SK-N-SH (cell line): ENCODE measurements around the gene CNGA1. TPM values are rescaled to one million over a fixed set of nuclear protein-coding genes. Genes with fewer than 3 reads are reported as not detected.
A peak's percentile ranks its signal among the peaks of the same experiment; 100 is the strongest.

Source experiments
- CTCF ChIA-PET: fragments of 300-600, 350-600 bp; formaldehyde crosslinking; extraction: SDS; loops from one replicate; lab custom pipeline; 2021; lab: Yijun Ruan, JAX
- POLR2A ChIA-PET: fragments of 350-600 bp; sonication (Branson Sonifier 250); formaldehyde crosslinking; extraction: SDS; loops from one replicate; lab custom pipeline; 2020; ENCODE audit warnings: antibody characterized with exemption, inconsistent platforms; lab: Yijun Ruan, JAX
- DNase-seq: peaks from one replicate; pipeline ENCODE4 v3.0.0; 2012
- H2AFZ ChIP-seq: fragments of 200-600 bp; sonication (generic); 2 replicates; pipeline ENCODE4 v1.8.1; 2016; ENCODE audit warnings: antibody characterized with exemption, mild to moderate bottlenecking, low read depth
- H3F3A ChIP-seq: fragments of 200-600 bp; sonication (generic); replicated peaks from 2 replicates; pipeline ENCODE3; 2016; ENCODE audit warnings: antibody characterized with exemption, mild to moderate bottlenecking; ENCODE audit not compliant: insufficient read depth
- H3K27ac ChIP-seq, 2 experiments: fragments of 200-500 bp in 1 of 2; fragments of 200-600 bp in 1 of 2; sonication (Bioruptor generic) in 1 of 2; sonication (generic), shearing (Covaris generic) in 1 of 2; 2 replicates each; pipeline versions ENCODE4 v1.5.1 to v1.6.1; 2014 to 2016; ENCODE audit warnings: low read depth in 2 of 2, inconsistent platforms in 1 of 2, low read length in 1 of 2, mild to moderate bottlenecking in 1 of 2, mixed read lengths in 1 of 2
- H3K27me3 ChIP-seq: fragments of 200-600 bp; sonication (generic), shearing (Covaris generic); 2 replicates; pipeline ENCODE4 v1.6.1; 2016; ENCODE audit warnings: mixed run types; ENCODE audit not compliant: insufficient read depth
- H3K36me3 ChIP-seq, 2 experiments: fragments of 200-500 bp in 1 of 2; fragments of 200-600 bp in 1 of 2; sonication (Bioruptor generic) in 1 of 2; sonication (generic) in 1 of 2; replicated peaks in 1 of 2; 2 replicates each; pipeline versions ENCODE3 to v1.5.1; 2014 to 2016; ENCODE audit warnings: low read length in 1 of 2, mild to moderate bottlenecking in 1 of 2; ENCODE audit not compliant: insufficient read depth in 2 of 2, control insufficient read depth in 1 of 2
- H3K4me1 ChIP-seq, 2 experiments: fragments of 200-500 bp in 1 of 2; fragments of 200-600 bp in 1 of 2; sonication (Bioruptor generic) in 1 of 2; sonication (generic), shearing (Covaris generic) in 1 of 2; 2 replicates each; pipeline versions ENCODE4 v1.5.1 to v1.6.1; 2014 to 2016; ENCODE audit warnings: low read depth in 1 of 2, low read length in 1 of 2, mixed run types in 1 of 2; ENCODE audit not compliant: insufficient read depth in 2 of 2, control insufficient read depth in 1 of 2
- H3K4me2 ChIP-seq: fragments of 200-600 bp; sonication (generic), shearing (Covaris generic); 2 replicates; pipeline ENCODE4 v1.6.1; 2017; ENCODE audit warnings: mixed run types
- H3K4me3 ChIP-seq, 2 experiments: fragments of 200-500 bp in 1 of 2; fragments of 200-600 bp in 1 of 2; sonication (Bioruptor generic) in 1 of 2; sonication (generic), shearing (Covaris generic) in 1 of 2; 2 replicates each; pipeline versions ENCODE4 v1.5.1 to v1.8.1; 2014 to 2016; ENCODE audit warnings: low read depth in 2 of 2, inconsistent platforms in 1 of 2, low read length in 1 of 2, mild to moderate bottlenecking in 1 of 2, mixed read lengths in 1 of 2, moderate library complexity in 1 of 2
- H3K79me2 ChIP-seq: fragments of 200-600 bp; sonication (generic); 2 replicates; pipeline ENCODE4 v1.8.1; 2017; ENCODE audit warnings: mild to moderate bottlenecking; ENCODE audit not compliant: insufficient read depth
- H3K9ac ChIP-seq: fragments of 200-600 bp; sonication (generic); 2 replicates; pipeline ENCODE4 v1.6.1; 2017; ENCODE audit warnings: mixed run types
- H3K9me2 ChIP-seq: fragments of 200-600 bp; sonication (generic); 2 replicates; pipeline ENCODE4 v1.6.1; 2017; ENCODE audit warnings: mixed run types
- H3K9me3 ChIP-seq: fragments of 200-600 bp; sonication (generic); 2 replicates; pipeline ENCODE4 v1.6.1; 2017; ENCODE audit warnings: mixed run types, mild to moderate bottlenecking, moderate library complexity
- H4K20me1 ChIP-seq: fragments of 200-600 bp; sonication (generic); 2 replicates; pipeline ENCODE4 v1.6.1; 2017; ENCODE audit warnings: mild to moderate bottlenecking, mixed run types; ENCODE audit not compliant: insufficient read depth
- CHD2 ChIP-seq: fragments of 150-350 bp; IDR thresholded peaks from 2 replicates; pipeline ENCODE4 v1.6.1; 2018; ENCODE audit warnings: low read length; ENCODE audit not compliant: partially characterized antibody
- ELF1 ChIP-seq: IDR thresholded peaks from 2 replicates; pipeline ENCODE4 v1.4.0; 2012
- EP300 ChIP-seq, 2 experiments: IDR thresholded peaks; 2 replicates each; pipeline versions ENCODE4 v1.4.0 to v1.6.1; 2012; ENCODE audit warnings: borderline replicate concordance in 1 of 2, low read depth in 1 of 2, low read length in 1 of 2
- EZH2phosphoT487 ChIP-seq: fragments of 200-600 bp; sonication (generic); IDR thresholded peaks from 2 replicates; pipeline ENCODE4 v1.6.1; 2017; ENCODE audit warnings: low read depth, mixed run types, mild to moderate bottlenecking, antibody characterized with exemption, moderate library complexity, borderline replicate concordance
- FOSL2 ChIP-seq: IDR thresholded peaks from 2 replicates; pipeline ENCODE4 v1.4.0; 2012; ENCODE audit warnings: low read depth, mild to moderate bottlenecking, moderate library complexity, borderline replicate concordance
- GABPA ChIP-seq: IDR thresholded peaks from 2 replicates; pipeline ENCODE4 v1.4.0; 2012; ENCODE audit warnings: low read depth, mild to moderate bottlenecking
- JUND ChIP-seq: IDR thresholded peaks from 2 replicates; pipeline ENCODE4 v1.4.0; 2012
- NFIC ChIP-seq: IDR thresholded peaks from 2 replicates; pipeline ENCODE4 v1.4.0; 2012; ENCODE audit warnings: borderline replicate concordance
- NRF1 ChIP-seq: IDR thresholded peaks from 2 replicates; pipeline ENCODE4 v1.6.1; 2012; ENCODE audit warnings: low read depth, mild to moderate bottlenecking, low read length
- POLR2AphosphoS5 ChIP-seq: IDR thresholded peaks from 2 replicates; pipeline ENCODE4 v1.6.1; 2012; ENCODE audit warnings: low read depth, low read length
- RFX5 ChIP-seq: IDR thresholded peaks from 2 replicates; pipeline ENCODE4 v1.6.1; 2012; ENCODE audit warnings: mild to moderate bottlenecking, improper control_type of control experiment, low read length
- RXRA ChIP-seq: IDR thresholded peaks from 2 replicates; pipeline ENCODE4 v1.4.0; 2012; ENCODE audit warnings: low read depth, mild to moderate bottlenecking, borderline replicate concordance
- SIN3A ChIP-seq: IDR thresholded peaks from 2 replicates; pipeline ENCODE4 v1.6.1; 2012; ENCODE audit warnings: low read depth, mild to moderate bottlenecking, low read length, moderate library complexity, borderline replicate concordance
- TAF1 ChIP-seq: IDR thresholded peaks from 2 replicates; pipeline ENCODE4 v1.6.1; 2012; ENCODE audit warnings: low read depth, mild to moderate bottlenecking, low read length, moderate library complexity, borderline replicate concordance
- TCF12 ChIP-seq: IDR thresholded peaks from 2 replicates; pipeline ENCODE4 v1.4.0; 2012
- YY1 ChIP-seq: IDR thresholded peaks from 2 replicates; pipeline ENCODE4 v1.4.0; 2012; ENCODE audit warnings: low read depth, mild to moderate bottlenecking
- WGBS: methylation state at CpG from one replicate; pipeline ENCODE4 v1.1.6; 2017; ENCODE audit warnings: low lambda C conversion rate; 5-methylcytosine and 5-hydroxymethylcytosine counted together
- polyA plus RNA-seq, 3 experiments: library from polyadenylated mRNA; depleted of rRNA; stranded (reverse); fragments of >200 nt; gene quantifications; 2 replicates each; pipeline ENCODE4 v1.2.3, GENCODE V29; 2012
- TF ChIP-seq, protein P1 (sequence below): fragments of 150-350 bp; IDR thresholded peaks from 2 replicates; pipeline ENCODE4 v1.6.1; 2016; ENCODE audit warnings: mild to moderate bottlenecking, low read depth, low read length
- TF ChIP-seq, protein P2 (sequence below): IDR thresholded peaks from 2 replicates; pipeline ENCODE4 v1.4.0; 2012; ENCODE audit warnings: low read depth
- TF ChIP-seq, protein P3 (sequence below): IDR thresholded peaks from 2 replicates; pipeline ENCODE4 v1.6.1; 2012; ENCODE audit warnings: mild to moderate bottlenecking, low read depth, low read length, moderate library complexity
- TF ChIP-seq, protein P4 (sequence below): IDR thresholded peaks from 2 replicates; pipeline ENCODE4 v1.4.0; 2012; ENCODE audit warnings: low read depth, borderline replicate concordance
- TF ChIP-seq, protein P5 (sequence below): fragments of 150-350 bp; IDR thresholded peaks from 2 replicates; pipeline ENCODE4 v1.6.1; 2017; ENCODE audit warnings: antibody characterized with exemption, low read length, low read depth, borderline replicate concordance
- TF ChIP-seq, protein P6 (sequence below): IDR thresholded peaks from 2 replicates; pipeline ENCODE4 v1.4.0; 2012; ENCODE audit warnings: low read depth, borderline replicate concordance

CNGA1 gene
- polyA plus RNA-seq, 1 of the 3 experiments (the other 2 are of a cell fraction), result 0.23 TPM

DNA sequence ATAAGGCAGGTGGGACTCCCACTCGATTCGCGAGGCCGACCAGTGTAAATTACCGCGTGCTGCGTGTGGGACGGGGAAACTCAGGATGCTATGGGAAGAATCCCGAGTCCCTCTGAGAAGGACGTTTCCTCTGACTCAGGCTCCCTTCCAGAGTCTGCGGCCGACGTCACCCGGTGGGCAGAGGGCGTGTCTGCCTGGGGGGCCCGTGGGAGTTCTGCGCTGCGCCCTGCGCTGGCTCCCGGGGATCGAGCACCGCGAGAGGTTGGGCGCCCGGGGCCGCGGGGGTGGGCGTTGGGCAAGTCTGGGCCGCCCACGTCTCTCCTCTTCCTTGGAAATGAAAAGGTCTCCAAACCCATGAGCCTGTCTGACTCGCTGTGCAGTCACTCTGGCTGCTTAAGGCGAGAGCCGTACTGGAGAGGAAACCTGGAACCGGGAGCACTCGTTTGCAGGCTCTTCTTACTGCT, 659 bp upstream of the CNGA1 start:
- peak overlapping the region; percentile 89 for H2AFZ ChIP-seq
- TF ChIP-seq SIN3A (no peak), ELF1 (no peak), GABPA (no peak), FOSL2 (no peak), RFX5 (no peak), RXRA (no peak), POLR2AphosphoS5 (no peak), YY1 (no peak), NFIC (no peak), JUND (no peak), NRF1 (peak; percentile 11; the same call in 1 of the 2 replicates), TAF1 (no peak), CHD2 (peak; percentile 18), EZH2phosphoT487 (no peak), EP300 (IDR thresholded peaks at IDR 0.05; ENCODE audit: borderline replicate concordance in 1 of 2, low read depth in 1 of 2, low read length in 1 of 2) (no peak), TCF12 (no peak)
- TF ChIP-seq, protein P1, sequence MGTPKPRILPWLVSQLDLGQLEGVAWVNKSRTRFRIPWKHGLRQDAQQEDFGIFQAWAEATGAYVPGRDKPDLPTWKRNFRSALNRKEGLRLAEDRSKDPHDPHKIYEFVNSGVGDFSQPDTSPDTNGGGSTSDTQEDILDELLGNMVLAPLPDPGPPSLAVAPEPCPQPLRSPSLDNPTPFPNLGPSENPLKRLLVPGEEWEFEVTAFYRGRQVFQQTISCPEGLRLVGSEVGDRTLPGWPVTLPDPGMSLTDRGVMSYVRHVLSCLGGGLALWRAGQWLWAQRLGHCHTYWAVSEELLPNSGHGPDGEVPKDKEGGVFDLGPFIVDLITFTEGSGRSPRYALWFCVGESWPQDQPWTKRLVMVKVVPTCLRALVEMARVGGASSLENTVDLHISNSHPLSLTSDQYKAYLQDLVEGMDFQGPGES, result no peak
- TF ChIP-seq, protein P2, sequence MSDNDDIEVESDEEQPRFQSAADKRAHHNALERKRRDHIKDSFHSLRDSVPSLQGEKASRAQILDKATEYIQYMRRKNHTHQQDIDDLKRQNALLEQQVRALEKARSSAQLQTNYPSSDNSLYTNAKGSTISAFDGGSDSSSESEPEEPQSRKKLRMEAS, result 0 out of 2 replicates have a peak, but pooled peaks have one; percentile 44
- TF ChIP-seq, protein P3, sequence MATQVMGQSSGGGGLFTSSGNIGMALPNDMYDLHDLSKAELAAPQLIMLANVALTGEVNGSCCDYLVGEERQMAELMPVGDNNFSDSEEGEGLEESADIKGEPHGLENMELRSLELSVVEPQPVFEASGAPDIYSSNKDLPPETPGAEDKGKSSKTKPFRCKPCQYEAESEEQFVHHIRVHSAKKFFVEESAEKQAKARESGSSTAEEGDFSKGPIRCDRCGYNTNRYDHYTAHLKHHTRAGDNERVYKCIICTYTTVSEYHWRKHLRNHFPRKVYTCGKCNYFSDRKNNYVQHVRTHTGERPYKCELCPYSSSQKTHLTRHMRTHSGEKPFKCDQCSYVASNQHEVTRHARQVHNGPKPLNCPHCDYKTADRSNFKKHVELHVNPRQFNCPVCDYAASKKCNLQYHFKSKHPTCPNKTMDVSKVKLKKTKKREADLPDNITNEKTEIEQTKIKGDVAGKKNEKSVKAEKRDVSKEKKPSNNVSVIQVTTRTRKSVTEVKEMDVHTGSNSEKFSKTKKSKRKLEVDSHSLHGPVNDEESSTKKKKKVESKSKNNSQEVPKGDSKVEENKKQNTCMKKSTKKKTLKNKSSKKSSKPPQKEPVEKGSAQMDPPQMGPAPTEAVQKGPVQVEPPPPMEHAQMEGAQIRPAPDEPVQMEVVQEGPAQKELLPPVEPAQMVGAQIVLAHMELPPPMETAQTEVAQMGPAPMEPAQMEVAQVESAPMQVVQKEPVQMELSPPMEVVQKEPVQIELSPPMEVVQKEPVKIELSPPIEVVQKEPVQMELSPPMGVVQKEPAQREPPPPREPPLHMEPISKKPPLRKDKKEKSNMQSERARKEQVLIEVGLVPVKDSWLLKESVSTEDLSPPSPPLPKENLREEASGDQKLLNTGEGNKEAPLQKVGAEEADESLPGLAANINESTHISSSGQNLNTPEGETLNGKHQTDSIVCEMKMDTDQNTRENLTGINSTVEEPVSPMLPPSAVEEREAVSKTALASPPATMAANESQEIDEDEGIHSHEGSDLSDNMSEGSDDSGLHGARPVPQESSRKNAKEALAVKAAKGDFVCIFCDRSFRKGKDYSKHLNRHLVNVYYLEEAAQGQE, result no peak
- TF ChIP-seq, protein P4, sequence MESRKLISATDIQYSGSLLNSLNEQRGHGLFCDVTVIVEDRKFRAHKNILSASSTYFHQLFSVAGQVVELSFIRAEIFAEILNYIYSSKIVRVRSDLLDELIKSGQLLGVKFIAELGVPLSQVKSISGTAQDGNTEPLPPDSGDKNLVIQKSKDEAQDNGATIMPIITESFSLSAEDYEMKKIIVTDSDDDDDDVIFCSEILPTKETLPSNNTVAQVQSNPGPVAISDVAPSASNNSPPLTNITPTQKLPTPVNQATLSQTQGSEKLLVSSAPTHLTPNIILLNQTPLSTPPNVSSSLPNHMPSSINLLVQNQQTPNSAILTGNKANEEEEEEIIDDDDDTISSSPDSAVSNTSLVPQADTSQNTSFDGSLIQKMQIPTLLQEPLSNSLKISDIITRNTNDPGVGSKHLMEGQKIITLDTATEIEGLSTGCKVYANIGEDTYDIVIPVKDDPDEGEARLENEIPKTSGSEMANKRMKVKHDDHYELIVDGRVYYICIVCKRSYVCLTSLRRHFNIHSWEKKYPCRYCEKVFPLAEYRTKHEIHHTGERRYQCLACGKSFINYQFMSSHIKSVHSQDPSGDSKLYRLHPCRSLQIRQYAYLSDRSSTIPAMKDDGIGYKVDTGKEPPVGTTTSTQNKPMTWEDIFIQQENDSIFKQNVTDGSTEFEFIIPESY, result peak; percentile 22; the same call in 1 of the 2 replicates
- TF ChIP-seq, protein P5, sequence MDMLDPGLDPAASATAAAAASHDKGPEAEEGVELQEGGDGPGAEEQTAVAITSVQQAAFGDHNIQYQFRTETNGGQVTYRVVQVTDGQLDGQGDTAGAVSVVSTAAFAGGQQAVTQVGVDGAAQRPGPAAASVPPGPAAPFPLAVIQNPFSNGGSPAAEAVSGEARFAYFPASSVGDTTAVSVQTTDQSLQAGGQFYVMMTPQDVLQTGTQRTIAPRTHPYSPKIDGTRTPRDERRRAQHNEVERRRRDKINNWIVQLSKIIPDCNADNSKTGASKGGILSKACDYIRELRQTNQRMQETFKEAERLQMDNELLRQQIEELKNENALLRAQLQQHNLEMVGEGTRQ, result no peak
- TF ChIP-seq, protein P6, sequence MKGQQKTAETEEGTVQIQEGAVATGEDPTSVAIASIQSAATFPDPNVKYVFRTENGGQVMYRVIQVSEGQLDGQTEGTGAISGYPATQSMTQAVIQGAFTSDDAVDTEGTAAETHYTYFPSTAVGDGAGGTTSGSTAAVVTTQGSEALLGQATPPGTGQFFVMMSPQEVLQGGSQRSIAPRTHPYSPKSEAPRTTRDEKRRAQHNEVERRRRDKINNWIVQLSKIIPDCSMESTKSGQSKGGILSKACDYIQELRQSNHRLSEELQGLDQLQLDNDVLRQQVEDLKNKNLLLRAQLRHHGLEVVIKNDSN, result no peak
- TF ChIP-seq, all 33 proteins: peak for 4
- Histone ChIP-seq H3K79me2 (no peaks in the 10 kb centered on the region), H3K27me3 (no peaks in the 10 kb centered on the region), H3K27ac (peak overlapping the region in 1 of 2 experiments; percentile 51; a peak in 3 of 4 replicates), H3K4me1 (peaks cover 0 to 10% of the 10 kb centered on the region in 2 experiments; a peak in 1 of 4 replicates), H3K4me2 (peak overlapping the region; percentile 85), H4K20me1 (no peaks in the 10 kb centered on the region), H3K9me3 (no peaks in the 10 kb centered on the region), H3F3A (peaks cover 6% of the 10 kb centered on the region), H3K9ac (peak overlapping the region; percentile 70), H3K36me3 (no peaks in the 10 kb centered on the region), H3K4me3 (peak overlapping the region; percentile 87 to 88), H3K9me2 (no peaks in the 10 kb centered on the region)
- 4% methylated on average over 18 of the region's 35 CpGs for WGBS
- ChIA-PET CTCF (interaction anchor here (1.5 to 3.2 kb wide), 4 partner anchors 8 to 70 kb away, joined by 3 to 12 read pairs (median 6); no protein-coding TSS in a partner anchor), POLR2A (no interaction called here)
- peak; percentile 68 for DNase-seq
